NCI-H2029 treated with DMSO at 0.1 percent for 48 hours (cell line): ENCODE data around the gene ZNF526.
A peak's percentile ranks its signal among the peaks of the same experiment; 100 is the strongest.

Source experiments
- DNase-seq: peaks from one replicate; lab custom pipeline; 2025; lab: John Stamatoyannopoulos, UW

Gene ZNF526, protein sequence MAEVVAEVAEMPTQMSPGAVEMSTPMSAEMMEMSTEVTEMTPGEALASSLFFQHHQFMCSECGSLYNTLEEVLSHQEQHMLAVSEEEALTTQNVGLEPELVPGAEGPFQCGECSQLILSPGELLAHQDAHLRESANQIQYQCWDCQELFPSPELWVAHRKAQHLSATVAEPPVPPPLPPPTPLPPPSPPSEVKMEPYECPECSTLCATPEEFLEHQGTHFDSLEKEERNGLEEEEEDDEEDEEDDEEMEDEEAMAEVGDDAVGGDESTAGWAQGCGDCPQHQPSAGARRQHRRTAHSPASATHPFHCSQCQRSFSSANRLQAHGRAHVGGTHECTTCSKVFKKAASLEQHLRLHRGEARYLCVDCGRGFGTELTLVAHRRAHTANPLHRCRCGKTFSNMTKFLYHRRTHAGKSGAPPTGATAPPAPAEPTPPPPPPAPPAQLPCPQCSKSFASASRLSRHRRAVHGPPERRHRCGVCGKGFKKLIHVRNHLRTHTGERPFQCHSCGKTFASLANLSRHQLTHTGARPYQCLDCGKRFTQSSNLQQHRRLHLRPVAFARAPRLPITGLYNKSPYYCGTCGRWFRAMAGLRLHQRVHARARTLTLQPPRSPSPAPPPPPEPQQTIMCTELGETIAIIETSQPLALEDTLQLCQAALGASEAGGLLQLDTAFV

DNA sequence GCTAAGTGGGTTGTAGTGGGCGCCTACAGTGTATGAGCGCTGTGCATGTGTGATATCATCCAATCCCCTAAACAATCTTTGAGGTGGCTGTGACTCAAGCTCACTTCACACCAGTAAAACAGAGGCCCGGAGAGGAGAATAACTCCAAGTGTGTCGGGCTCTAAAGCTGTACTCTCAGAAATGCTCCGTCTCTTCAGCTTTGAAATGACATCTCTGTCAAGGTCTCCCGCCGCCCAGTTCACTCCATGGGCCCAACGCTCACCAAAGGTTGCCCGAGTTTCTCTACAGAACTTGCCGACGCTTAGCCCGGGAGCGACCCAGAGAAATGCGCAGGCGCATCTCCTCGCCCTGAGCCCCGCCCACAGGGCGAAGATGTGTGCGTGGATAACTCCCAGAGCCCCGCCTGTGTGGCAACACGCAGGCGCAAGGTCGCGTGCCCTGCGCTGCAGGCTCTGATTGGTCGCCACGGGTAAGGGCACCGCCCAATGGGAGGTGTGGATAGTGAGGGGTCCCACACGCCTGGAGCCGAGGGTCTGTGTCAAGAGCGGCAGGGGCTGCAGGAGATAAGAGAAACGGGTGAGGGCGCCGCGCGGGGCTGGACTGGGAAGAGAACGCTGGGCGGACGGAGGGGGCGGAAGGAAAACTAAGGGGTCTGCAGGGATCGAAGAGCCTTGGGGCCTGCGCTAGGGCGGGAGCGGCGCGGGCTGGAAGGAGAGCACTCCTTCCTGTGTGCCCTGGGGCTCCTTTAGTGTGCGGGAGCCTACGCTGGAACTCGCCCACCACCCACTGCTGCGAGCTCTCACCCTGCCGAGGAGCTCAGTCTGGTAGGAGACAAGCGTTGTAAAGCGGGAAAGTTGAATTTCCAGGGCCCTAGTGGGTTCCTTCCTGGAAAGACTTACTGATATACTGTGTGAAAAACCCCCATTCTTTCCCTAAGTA is at the start of gene ZNF526:
ZNF526 (plus strand) TSS at position 501 of the 939 bp plus-strand sequence. CDS start 4,092 bp downstream, outside the sequence.
- DNase-seq: peak; percentile 71

DNA sequence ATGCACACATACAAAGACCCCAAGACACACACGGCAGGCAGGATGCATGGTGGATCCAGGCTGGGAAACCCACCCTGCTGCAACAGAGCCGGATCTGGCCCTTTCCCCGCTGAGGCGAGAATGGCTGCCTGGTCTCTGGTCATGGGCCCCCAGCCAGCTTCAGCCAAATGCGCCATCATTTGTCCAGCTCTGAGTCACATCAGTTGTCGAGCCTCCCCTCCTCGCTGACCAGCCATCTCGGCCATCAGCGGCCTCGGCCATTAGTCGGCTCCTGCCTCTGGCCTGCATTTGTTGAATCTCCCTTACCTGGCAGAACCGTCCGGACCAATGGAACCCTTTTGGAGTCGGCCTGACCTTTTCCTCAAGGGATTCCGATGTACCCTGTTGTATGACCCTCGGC is 49.4 kb upstream of the ZNF526 start:
- DNase-seq: no peak

DNA sequence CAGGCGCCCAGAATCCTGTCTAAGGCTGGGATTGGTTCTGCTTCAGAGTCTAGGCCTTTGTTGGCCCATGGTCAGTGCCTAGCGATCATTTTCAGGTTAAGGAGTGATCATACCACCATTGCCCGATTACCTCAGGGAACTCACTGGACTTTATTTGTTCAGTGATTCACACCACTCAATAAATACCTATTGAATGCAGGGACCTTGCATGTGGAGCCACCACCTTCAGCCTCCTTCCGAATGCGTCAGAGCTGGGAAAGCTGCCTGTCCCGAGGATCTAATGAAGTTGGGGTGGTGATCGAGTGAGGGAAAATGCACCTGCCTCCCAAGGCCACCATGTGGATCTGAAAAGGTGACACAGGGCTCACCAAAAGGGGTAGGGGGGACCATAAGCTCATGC is 47.9 kb upstream of the ZNF526 start:
- DNase-seq: no peak

DNA sequence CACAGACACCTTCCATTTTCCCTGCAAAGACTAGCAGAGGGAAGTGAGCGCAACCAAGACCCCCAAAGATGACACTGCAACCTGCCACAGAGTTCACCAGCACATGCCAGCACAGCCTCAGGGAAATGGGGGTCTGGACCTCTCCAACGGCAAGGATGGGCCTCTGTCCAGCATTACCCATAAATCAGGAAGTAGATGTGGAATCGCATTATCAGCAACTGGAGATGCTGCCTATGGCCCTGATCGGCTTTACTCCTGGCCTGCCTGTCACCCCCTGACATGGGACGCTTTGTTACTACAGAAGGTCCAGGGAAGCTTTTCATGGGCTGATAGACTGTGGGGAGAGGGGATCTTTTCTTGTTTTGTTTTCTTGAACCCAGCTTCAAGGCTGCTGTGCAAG is 46.4 kb upstream of the ZNF526 start:
- no peak for DNase-seq

DNA sequence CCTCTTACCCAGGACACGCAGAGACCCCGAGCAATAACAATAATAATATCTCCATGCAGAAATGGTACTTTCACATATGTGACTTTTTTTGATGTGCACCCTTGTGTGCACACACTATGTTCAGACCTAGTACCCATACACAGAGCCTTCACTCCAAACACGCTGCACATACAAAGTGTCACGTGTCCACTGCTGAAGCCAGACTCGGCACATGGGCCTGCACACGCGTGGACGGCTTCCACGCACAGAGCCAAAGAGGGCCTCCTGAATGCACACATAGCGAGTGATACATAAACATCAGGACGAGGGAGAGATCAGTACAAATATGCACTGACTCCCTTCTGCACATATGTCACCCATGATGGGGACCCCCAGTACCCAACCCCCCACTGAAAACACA is 45.9 kb upstream of the ZNF526 start:
- DNase-seq: no peak

DNA sequence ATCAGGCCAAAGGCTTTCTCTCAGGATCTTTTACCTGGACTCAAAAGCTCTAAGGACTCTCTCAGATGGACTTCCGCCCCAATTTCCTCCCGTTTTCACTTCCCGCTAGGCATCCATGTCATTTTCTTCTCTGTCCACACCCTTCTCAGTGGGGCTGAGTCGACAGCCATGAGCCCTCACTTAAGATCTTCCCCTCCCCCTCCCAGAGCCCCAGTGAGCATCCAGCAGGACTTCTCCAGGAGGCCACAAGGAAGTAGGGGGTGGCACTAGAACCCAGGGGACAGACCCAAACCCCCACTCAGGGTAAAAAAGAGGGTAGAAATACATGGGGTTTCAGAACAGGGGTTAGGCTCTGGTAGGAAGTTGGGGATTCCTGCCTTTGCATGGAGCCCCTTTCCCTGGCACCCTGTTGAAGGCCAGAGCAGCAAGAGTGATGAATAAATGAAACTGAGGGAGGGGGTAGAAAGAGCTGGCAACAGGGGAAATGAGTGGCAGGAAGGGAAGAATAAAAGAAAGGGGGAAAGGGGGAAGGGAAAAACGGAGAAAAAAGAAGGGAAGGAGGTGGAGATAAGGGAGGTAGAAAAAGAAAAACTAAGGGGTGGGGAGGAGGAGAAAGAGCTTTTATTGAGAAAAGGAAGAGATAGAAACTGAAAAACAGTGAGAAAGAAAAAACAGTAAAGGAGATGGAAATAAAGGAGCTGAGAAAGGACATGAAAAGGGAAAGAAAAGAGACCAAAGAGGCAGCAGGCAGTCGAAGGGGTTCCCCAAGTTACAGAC is 45.0 kb upstream of the ZNF526 start:
- DNase-seq: no peak

DNA sequence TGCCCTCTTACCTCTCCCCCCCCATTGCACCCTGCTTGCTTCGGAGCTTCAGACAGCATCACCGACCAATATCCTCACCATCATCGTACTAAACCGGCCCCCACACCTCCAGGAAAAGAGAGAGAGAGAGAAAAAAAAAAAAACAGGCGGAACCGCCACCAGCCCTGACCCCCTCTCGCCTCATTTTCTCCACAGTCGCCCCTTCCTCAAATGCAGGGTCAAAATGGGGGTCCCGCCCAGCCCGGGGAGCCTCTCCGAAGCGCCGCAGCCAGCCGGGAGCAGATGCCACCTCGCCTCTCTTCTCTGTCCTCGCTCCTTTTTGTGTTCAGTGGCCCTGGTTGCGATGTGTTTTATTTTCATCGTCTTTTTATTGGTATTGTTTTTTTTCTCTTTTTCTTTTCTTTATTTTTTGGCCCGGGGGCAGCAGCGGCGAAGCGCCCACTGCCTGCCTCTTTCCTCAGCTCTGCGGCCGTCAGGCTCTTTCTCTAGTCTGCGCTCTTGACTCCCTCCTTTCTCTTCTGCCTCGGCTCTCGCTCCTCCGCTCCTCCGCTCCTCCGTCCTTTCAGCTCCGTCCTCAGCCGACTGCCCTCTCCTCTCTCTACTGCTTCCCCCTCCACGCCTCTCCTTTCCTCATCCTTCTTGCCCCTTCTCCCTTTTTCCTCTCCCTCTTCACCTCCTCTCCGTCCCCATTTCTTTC is 44.0 kb upstream of the ZNF526 start:
- peak; percentile 18 for DNase-seq

DNA sequence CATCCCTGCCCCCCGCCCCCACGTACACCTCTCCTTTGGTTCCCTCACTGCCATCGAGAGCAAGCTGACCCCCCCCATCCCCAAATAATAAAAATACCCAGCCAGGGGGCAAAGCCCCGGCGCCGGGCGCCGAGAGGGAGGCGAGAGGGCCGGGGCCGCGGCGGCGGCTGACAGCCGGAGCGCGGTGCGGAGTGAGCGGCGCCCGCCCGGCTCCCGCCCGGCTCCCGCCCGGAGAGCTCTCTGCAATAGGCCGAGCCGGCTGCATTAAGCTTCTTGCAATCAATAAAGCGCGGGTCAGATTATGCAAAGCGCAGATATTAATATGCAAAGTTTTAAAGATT is 43.5 kb upstream of the ZNF526 start:
- DNase-seq: no peak

DNA sequence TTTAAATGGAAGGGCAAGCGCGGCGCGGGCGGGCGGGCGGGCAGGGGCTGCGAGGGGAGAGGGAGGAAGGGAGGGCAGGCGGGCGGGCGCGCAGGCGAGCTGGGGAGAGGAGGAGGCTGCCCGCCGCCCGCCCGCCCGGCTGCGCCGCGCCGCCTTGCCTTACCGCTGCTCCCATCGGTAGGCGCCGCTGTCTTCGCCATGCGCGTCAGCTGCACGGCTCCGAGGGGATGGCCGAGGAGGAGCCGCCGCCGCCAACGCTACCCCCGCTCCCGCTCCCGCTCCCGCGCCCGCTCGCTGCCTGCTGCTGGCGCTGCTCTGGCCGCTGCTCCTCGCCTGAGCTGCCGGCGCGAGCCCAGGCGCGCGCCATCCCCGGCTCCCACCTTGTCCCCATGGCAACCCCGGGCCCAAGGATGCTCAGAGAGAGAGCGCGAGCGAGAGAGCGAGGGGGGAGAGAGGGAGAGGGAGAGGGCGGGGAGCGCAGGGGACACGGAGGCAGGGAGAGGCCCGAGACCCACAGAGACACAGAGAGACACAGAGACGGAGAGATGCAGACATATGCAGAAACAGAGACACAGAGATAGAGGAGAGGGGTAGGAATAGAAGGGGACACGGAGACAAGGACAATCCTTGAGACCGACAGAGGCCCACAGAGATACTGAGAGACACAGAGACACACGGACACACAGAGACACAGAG is 43.0 kb upstream of the ZNF526 start:
- DNase-seq: peak; percentile 54

DNA sequence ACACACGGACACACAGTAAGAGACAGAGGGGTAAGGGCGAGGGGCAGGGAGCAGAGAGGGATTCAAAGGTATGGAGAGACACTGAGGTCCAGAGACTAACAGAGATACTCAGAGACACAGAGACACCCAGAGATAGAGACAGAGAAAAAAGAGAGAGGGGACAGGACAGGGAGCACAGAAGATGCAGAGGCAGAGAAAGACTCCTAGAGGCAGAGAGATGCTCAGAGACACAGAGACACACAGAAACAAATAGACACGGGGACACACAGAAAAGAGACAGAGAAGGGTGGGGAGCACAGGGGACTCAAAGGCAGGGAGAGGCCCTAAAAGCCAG is 42.5 kb upstream of the ZNF526 start:
- DNase-seq: no peak

DNA sequence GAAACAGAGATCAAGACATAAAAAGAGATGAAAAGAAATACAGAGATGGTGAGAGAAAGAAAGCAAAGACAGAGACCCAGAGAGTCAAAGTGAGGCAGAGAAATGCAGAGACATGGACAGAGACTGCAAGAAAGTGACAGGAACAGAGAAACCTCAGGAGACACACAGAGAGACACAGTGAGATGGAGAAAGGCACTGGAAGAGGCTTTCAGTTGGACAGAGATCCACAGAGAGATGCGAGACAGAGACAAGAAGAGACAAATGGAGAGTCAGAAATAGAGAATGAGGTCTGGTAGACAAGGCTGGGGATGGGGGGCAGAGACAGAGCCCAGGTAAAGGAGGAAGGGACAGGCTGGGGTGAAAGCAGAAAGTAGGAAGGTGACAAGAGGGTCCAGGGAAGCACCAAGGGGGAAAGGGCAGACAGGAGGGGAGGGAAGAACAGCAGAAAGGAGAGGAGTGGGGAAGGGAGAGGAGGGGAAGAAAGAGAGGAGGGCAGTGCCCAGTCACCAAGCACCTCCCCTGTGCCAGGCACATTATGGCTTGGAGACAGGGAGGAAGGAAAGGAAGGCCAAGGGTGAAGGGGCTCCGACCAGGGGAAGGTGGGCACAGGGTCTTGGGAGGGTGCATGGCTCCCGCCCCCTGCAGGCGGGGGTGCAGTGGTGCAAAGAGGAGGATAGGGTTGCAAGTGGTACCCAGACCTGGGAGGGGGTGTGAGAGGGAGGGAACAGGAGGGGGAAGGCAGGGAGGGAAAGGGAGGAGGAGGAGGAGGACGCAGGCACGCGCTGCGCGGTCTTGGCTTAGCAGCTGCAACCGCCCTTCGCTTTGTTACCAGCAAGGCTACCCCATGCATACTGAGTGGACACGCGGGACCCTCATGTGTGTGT is 41.1 kb upstream of the ZNF526 start:
- no peak for DNase-seq

DNA sequence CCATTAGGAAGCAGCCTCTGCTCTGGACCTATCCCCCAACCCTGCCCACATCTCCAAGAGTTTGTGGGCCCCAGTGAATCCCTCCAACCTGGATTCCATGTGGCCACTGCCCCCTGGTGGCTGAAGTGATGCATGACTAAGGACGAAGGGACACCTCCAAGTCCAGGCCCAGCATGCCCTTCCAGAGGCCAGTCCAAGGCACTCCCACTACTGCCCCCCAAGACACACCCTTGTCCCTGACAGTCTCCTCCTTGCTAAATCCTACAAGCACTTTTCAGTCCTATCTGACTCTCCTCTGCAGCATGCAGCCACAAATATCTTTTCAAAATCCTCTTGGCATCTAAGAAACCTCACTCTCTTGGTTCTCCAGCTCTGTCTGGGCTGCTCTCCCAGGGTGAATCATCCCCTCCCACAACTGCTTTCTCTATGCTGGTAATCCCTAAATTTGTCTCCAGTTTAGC is 35.7 kb upstream of the ZNF526 start:
- DNase-seq: peak; percentile 53

DNA sequence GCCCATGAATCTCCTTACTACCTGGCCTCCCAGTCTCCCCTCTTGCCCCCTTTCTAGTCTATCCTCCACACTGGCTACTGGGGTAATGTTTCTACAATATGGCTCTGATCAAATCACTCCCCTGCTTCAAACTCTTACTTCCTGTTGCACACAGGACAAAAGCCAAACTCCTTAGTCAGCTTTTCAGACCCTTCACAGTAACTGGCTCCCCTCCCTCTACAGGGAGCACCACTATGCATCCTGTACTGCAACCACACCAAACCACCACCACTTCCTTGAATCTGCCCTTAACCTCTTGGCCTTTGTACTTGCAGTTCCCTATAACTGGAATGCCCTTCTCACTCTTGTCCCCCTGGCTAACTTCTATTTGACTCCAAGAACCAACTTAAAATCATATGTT is 34.8 kb upstream of the ZNF526 start:
- DNase-seq: no peak

DNA sequence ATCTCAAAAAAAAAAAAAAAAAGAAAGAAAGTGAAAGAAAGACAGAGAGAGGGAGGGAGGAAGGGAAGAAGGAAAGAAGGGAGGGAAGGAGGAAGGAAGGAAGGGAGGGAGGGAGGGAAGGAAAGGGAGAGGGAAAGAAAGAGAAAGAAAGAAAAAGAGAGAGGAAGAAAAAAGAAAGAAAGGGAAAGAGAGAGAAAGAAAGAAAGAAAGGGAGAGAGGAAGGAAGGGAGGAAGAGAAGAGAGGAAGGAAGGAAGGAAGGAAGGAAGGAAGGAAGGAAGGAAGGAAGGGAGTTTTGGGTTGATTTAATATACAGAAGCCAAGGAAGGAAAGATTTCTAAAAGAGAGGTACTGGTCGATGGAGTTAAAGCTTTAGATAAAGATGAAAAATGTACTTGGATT is 31.4 kb upstream of the ZNF526 start:
- no peak for DNase-seq

DNA sequence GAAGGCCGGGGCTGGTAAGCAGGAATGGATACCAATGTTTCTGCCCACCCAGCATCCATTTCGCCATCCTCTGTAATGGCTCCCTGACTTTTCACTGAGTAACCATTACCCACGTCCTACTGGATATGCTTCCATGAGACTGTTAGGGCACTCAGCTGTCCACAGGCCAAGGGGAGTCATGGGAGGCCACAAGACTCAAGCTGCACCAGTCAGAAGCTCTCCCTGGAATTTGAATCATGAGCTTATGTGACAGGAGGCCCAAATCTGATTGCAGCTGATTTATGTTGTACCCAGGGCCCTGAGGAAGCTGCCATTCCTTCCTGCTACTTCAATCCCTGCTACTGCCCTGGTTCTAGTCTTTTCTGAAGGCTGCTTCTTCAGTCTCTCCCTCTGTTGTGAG is 31.0 kb upstream of the ZNF526 start:
- no peak for DNase-seq

DNA sequence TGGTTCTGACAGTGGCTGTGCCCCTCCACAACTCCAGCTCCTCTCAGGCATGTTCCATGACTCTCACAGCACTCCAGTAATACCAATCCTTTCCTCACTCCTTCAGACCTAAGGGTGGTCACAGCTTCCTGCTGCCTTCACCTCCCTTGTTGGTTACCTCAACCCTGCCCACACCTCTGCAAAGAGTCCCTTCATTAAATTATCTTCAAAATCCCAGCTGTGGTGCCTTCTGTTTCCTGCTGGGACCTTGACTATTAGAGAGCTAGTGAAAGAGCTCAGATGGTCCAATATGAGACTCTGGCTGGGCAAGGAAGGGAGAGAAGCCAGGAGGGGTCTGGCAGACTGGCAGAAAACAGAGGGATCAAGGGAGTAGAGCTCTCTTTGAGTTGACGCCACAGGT is 28.8 kb upstream of the ZNF526 start:
- no peak for DNase-seq

DNA sequence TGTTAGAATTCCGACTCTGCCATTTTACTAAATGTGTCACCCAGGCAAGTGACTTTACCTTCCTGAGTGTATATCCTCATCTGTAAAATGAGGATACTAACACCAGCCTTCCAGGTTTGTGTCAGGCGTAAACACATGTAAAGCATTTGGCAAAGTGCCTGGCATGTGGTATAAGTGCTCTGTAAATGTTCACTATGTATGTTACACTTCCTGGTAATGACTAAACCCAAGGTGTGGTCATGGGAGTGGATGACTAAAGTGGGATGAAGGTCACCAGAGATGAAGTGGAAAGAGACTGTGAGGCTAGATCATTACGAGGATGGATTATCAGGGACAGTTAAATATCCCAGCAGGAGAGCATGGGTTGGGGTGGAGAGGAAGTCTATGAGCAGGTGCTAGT is 28.3 kb upstream of the ZNF526 start:
- peak; percentile 79 for DNase-seq

DNA sequence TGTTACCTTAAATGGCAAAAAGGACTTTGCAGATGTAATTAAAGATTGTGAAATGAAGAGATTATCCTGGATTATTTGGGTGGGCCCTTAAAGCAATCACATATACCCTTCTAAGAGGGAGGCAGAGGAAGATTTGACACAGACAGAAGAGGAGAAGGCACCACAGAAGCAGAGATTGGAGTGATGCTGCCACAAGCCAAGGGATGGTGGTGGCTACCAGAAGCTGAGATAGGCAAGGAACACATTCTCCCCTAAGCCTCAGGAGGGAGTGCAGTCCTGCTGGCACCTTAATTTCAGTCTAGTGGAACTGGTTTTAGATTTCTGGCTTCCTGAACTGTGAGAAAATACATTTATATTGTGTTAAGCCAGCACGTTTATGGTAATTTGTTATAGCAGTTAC is 26.8 kb upstream of the ZNF526 start:
- DNase-seq: no peak

DNA sequence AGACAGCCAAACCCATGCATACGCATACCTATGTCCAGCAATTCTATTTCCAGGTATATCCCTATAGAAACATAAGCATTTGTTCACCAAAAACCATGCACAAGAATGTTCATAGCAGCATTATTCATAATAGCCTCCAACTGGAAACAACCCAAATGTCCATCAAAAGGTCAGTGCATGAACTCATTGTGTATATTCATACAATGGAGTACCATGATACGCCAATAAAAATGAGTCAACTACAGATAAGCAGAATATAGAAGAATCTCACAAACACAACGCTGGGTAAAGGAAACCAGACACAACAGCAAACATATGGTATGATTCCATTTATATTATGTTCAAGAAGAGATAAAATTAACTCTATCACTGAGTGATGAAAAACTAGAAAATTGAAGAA is 26.4 kb upstream of the ZNF526 start:
- DNase-seq: no peak
